H1 (cell line): ENCODE results near the gene CDK19. TPM values are rescaled to one million over a fixed set of nuclear protein-coding genes. Genes with fewer than 3 reads are reported as not detected.

Experiments used
- CTCF ChIA-PET: fragments of 300-600 bp; sonication (Branson Sonifier 250); formaldehyde crosslinking; loops from one replicate; lab custom pipeline; 2021; ENCODE audit not compliant: partially characterized antibody; lab: Charles Lee
- POLR2A ChIA-PET: fragments of 300-600 bp; sonication (Branson Sonifier 250); formaldehyde crosslinking; loops from one replicate; lab custom pipeline; 2021; ENCODE audit warnings: inconsistent platforms; ENCODE audit not compliant: partially characterized antibody; lab: Charles Lee
- DNase-seq, 2 experiments: peaks; one replicate each; pipeline versions ENCODE4 v3.0.0 to v3.0.0-alpha.2; 2010 to 2022; ENCODE audit warnings: low spot score in 2 of 2, low read depth in 1 of 2, mixed read lengths in 1 of 2
- FAIRE-seq: peaks from 2 replicates; lab custom pipeline; 2011; peaks lifted over from hg19 to GRCh38; lab: Jason Lieb, UNC
- H2AFZ ChIP-seq: 2 replicates; pipeline ENCODE4 v1.8.1; 2012; ENCODE audit warnings: low read length, inconsistent platforms
- H2AK5ac ChIP-seq: 2 replicates; pipeline ENCODE4 v1.6.1; 2013; ENCODE audit warnings: low read depth, low read length
- H2BK120ac ChIP-seq: replicated peaks from 2 replicates; pipeline ENCODE3; 2013; ENCODE audit warnings: low read depth, low read length, inconsistent platforms
- H2BK12ac ChIP-seq: 2 replicates; pipeline ENCODE4 v1.6.1; 2013; ENCODE audit warnings: low read depth, low read length
- H2BK15ac ChIP-seq: 2 replicates; pipeline ENCODE4 v1.6.1; 2013; ENCODE audit warnings: low read length
- H2BK20ac ChIP-seq: 2 replicates; pipeline ENCODE4 v1.6.1; 2013; ENCODE audit warnings: low read length
- H2BK5ac ChIP-seq: 2 replicates; pipeline ENCODE4 v1.6.1; 2013; ENCODE audit warnings: low read depth, low read length
- H3K14ac ChIP-seq: 2 replicates; pipeline ENCODE4 v1.6.1; 2013; ENCODE audit warnings: inconsistent platforms; ENCODE audit not compliant: insufficient read length
- H3K18ac ChIP-seq: 2 replicates; pipeline ENCODE4 v1.6.1; 2013; ENCODE audit warnings: low read length; ENCODE audit errors: extremely low read depth
- H3K23ac ChIP-seq: 2 replicates; pipeline ENCODE4 v1.6.1; 2013; ENCODE audit warnings: inconsistent platforms; ENCODE audit not compliant: insufficient read length
- H3K23me2 ChIP-seq: 2 replicates; pipeline ENCODE4 v1.6.1; 2013; ENCODE audit warnings: low read depth, low read length
- H3K27ac ChIP-seq: 2 replicates; pipeline ENCODE4 v1.6.1; 2011; ENCODE audit warnings: low read depth, low read length, inconsistent platforms
- H3K27me3 ChIP-seq, 4 experiments: replicated peaks in 1 of 4; 1 replicate in 1 of 4; 2 replicates in 3 of 4; pipeline versions ENCODE4 v1.6.1 to v1.8.1; 2011 to 2013; ENCODE audit warnings: low read length in 3 of 4, mild to moderate bottlenecking in 3 of 4, inconsistent platforms in 2 of 4, mixed read lengths in 2 of 4, moderate library complexity in 1 of 4; ENCODE audit not compliant: control insufficient read depth in 3 of 4, insufficient read depth in 3 of 4; ENCODE audit errors: extremely low read depth in 1 of 4
- H3K36me3 ChIP-seq, 4 experiments: 2 replicates each; pipeline versions ENCODE4 v1.6.1 to v1.8.1; 2011 to 2013; ENCODE audit warnings: mild to moderate bottlenecking in 4 of 4, low read length in 3 of 4, moderate library complexity in 2 of 4, control low read depth in 1 of 4, inconsistent platforms in 1 of 4; ENCODE audit not compliant: insufficient read depth in 4 of 4, control insufficient read depth in 2 of 4
- H3K4ac ChIP-seq: replicated peaks from 2 replicates; pipeline ENCODE3; 2013; ENCODE audit warnings: low read length, low read depth, mixed read lengths, inconsistent platforms; ENCODE audit not compliant: insufficient read length
- H3K4me1 ChIP-seq, 4 experiments: replicated peaks in 1 of 4; 1 replicate in 1 of 4; 2 replicates in 3 of 4; pipeline versions ENCODE4 v1.6.1 to v1.8.1; 2011 to 2013; ENCODE audit warnings: low read length in 3 of 4, inconsistent platforms in 2 of 4, mixed read lengths in 1 of 4; ENCODE audit not compliant: insufficient read depth in 4 of 4, control insufficient read depth in 3 of 4
- H3K4me2 ChIP-seq, 2 experiments: 2 replicates each; pipeline versions ENCODE4 v1.6.1 to v1.8.1; 2011 to 2013; ENCODE audit warnings: low read depth in 2 of 2, low read length in 2 of 2, control low read depth in 1 of 2, inconsistent platforms in 1 of 2, mild to moderate bottlenecking in 1 of 2; ENCODE audit not compliant: insufficient read depth in 1 of 2
- H3K4me3 ChIP-seq, 4 experiments: fragments of 200-600, 300-600 bp in 1 of 4; sonication (generic), shearing (Covaris generic), sonication (Bioruptor Twin) in 1 of 4; 2 replicates each; pipeline versions ENCODE4 v1.5.1 to v1.8.1; 2011 to 2016; ENCODE audit warnings: low read length in 4 of 4, low read depth in 3 of 4, control low read depth in 2 of 4, inconsistent platforms in 2 of 4, mild to moderate bottlenecking in 2 of 4, mixed read lengths in 1 of 4, moderate library complexity in 1 of 4; ENCODE audit not compliant: insufficient read depth in 2 of 4; ENCODE audit errors: extremely low read depth in 1 of 4
- H3K56ac ChIP-seq: replicated peaks from 2 replicates; pipeline ENCODE3; 2013; ENCODE audit warnings: low read depth, mild to moderate bottlenecking, mixed read lengths, low read length, inconsistent platforms; ENCODE audit not compliant: insufficient read length
- H3K79me1 ChIP-seq: 2 replicates; pipeline ENCODE4 v1.6.1; 2013; ENCODE audit warnings: low read depth, low read length, control low read depth
- H3K79me2 ChIP-seq, 2 experiments: 2 replicates each; pipeline versions ENCODE4 v1.6.1 to v1.8.1; 2012 to 2013; ENCODE audit warnings: low read length in 2 of 2, mild to moderate bottlenecking in 2 of 2, inconsistent platforms in 1 of 2; ENCODE audit not compliant: insufficient read depth in 2 of 2, control insufficient read depth in 1 of 2
- H3K9ac ChIP-seq, 4 experiments: replicated peaks in 1 of 4; 1 replicate in 1 of 4; 2 replicates in 3 of 4; pipeline versions ENCODE4 v1.6.1 to v1.8.1; 2011 to 2013; ENCODE audit warnings: low read depth in 3 of 4, low read length in 3 of 4, control low read depth in 2 of 4, mild to moderate bottlenecking in 2 of 4, moderate library complexity in 2 of 4, inconsistent platforms in 1 of 4; ENCODE audit errors: extremely low read depth in 1 of 4
- H3K9me3 ChIP-seq, 2 experiments: 2 replicates each; pipeline versions ENCODE4 v1.6.1 to v1.8.1; 2012 to 2013; ENCODE audit warnings: mild to moderate bottlenecking in 2 of 2, moderate library complexity in 2 of 2, control low read depth in 1 of 2, inconsistent platforms in 1 of 2, low read depth in 1 of 2, low read length in 1 of 2, mixed read lengths in 1 of 2; ENCODE audit not compliant: insufficient read depth in 2 of 2
- H4K20me1 ChIP-seq, 2 experiments: replicated peaks in 1 of 2; 2 replicates each; pipeline versions ENCODE3 to v1.8.1; 2011 to 2013; ENCODE audit warnings: inconsistent platforms in 2 of 2, low read length in 2 of 2, mild to moderate bottlenecking in 1 of 2; ENCODE audit not compliant: insufficient read depth in 2 of 2, control insufficient read depth in 1 of 2
- H4K5ac ChIP-seq: 2 replicates; pipeline ENCODE4 v1.6.1; 2013; ENCODE audit warnings: low read length, low read depth, mixed read lengths, inconsistent platforms; ENCODE audit not compliant: insufficient read length
- H4K8ac ChIP-seq: 2 replicates; pipeline ENCODE4 v1.8.0; 2013; ENCODE audit warnings: mild to moderate bottlenecking, moderate library complexity, low read length, inconsistent platforms; ENCODE audit not compliant: insufficient read depth; ENCODE audit errors: extremely low read depth
- H4K91ac ChIP-seq: replicated peaks from 2 replicates; pipeline ENCODE3; 2013; ENCODE audit warnings: low read length, mixed read lengths, inconsistent platforms; ENCODE audit not compliant: insufficient read length
- ATF3 ChIP-seq: IDR thresholded peaks from 2 replicates; pipeline ENCODE4 v1.6.1; 2011; ENCODE audit warnings: low read depth, mild to moderate bottlenecking, low read length; ENCODE audit not compliant: insufficient read depth
- CREB1 ChIP-seq: IDR thresholded peaks from 2 replicates; pipeline ENCODE4 v1.6.1; 2012; ENCODE audit warnings: inconsistent platforms
- CTCF ChIP-seq, 3 experiments: IDR thresholded peaks; 1 replicate in 2 of 3; 2 replicates in 1 of 3; pipeline versions ENCODE4 v1.5.1 to v1.6.1; 2011; ENCODE audit warnings: low read length in 3 of 3, mild to moderate bottlenecking in 3 of 3, inconsistent platforms in 2 of 3, low read depth in 1 of 3, moderate library complexity in 1 of 3; ENCODE audit not compliant: insufficient read depth in 1 of 3; ENCODE audit errors: control extremely low read depth in 1 of 3
- NANOG ChIP-seq: IDR thresholded peaks from 2 replicates; pipeline ENCODE4 v1.6.1; 2011; ENCODE audit warnings: low read length, low read depth, mild to moderate bottlenecking, inconsistent platforms; ENCODE audit not compliant: insufficient read depth, poor library complexity, severe bottlenecking
- RAD21 ChIP-seq, 2 experiments: IDR thresholded peaks in 1 of 2; conservative IDR thresholded peaks in 1 of 2; 2 replicates each; pipeline ENCODE4 v1.6.1; 2011; ENCODE audit warnings: low read depth in 2 of 2, low read length in 2 of 2, improper control_type of control experiment in 1 of 2, inconsistent platforms in 1 of 2, mild to moderate bottlenecking in 1 of 2, moderate library complexity in 1 of 2
- RBBP5 ChIP-seq: IDR thresholded peaks from 2 replicates; pipeline ENCODE4 v1.7.1; 2012; ENCODE audit warnings: low read depth, mild to moderate bottlenecking, inconsistent platforms, low read length, moderate library complexity, borderline replicate concordance
- TAF7 ChIP-seq: optimal IDR thresholded peaks from 2 replicates; pipeline ENCODE3; 2011; ENCODE audit warnings: low read depth, mild to moderate bottlenecking, inconsistent platforms, low read length, moderate library complexity, borderline replicate concordance
- WGBS, 2 experiments: shearing (Covaris generic) in 1 of 2; methylation state at CpG; one replicate each; pipeline versions ENCODE4 v1.1.6 to v1.1.7; 2013 to 2015; ENCODE audit warnings: low lambda C conversion rate in 2 of 2, mixed read lengths in 2 of 2, inconsistent platforms in 1 of 2, low coverage in 1 of 2, missing lambda C conversion rate in 1 of 2; ENCODE audit not compliant: insufficient replicate concordance in 2 of 2, insufficient coverage in 1 of 2, insufficient read length in 1 of 2; ENCODE audit errors: extremely low coverage in 1 of 2, missing lambda C conversion rate in 1 of 2; 5-methylcytosine and 5-hydroxymethylcytosine counted together
- polyA plus RNA-seq, 7 experiments: library from polyadenylated mRNA; depleted of rRNA in 3 of 7; stranded (reverse) in 5 of 7; unstranded in 2 of 7; fragments of >200 nt in 5 of 7; fragments of 200-250 nt in 2 of 7; gene quantifications; 1 replicate in 5 of 7; 2 replicates in 1 of 7; 4 replicates in 1 of 7; pipeline versions ENCODE4 v1.2.1 to v1.2.3, GENCODE V29; 2011 to 2013; ENCODE audit warnings: missing spikeins in 2 of 7, mixed read lengths in 2 of 7
- total RNA-seq: library from RNA; stranded (reverse); fragmentation: NEBNext Ultra II Directional; extraction: Animal tissue kit (Norgen Biotek cat#: 25700); gene quantifications from 2 replicates; pipeline ENCODE4 v1.2.1, GENCODE V29; 2021

CDK19 gene
- total and polyA plus RNA-seq, 2 of the 8 experiments (the other 6 are each of a cell fraction or from before 2014, with no cell fraction given), result 4.9 to 12.6 TPM

- Histone ChIP-seq H3K9me3 (no peaks in the 10 kb centered on the region), H3K18ac (no peak overlapping the region), H2BK15ac (no peak overlapping the region), H2BK120ac (no peak overlapping the region), H4K20me1 (no peaks in the 10 kb centered on the region), H3K4me2 (peak overlapping the region in 1 of 2 experiments; percentile 13; a peak in 2 of 4 replicates), H3K14ac (no peak overlapping the region), H2AFZ (no peak overlapping the region), H4K8ac (no peak overlapping the region; the same call in 1 of the 2 replicates), H3K27ac (no peak overlapping the region), H3K9ac (no peak overlapping the region), H3K27me3 (no peaks in the 10 kb centered on the region), H3K23ac (no peak overlapping the region), H3K56ac (no peak overlapping the region), H3K4me3 (no peak overlapping the region), H3K79me2 (no peaks in the 10 kb centered on the region), H4K5ac (no peak overlapping the region), H2BK20ac (no peak overlapping the region), H4K91ac (no peak overlapping the region), H3K4me1 (no peaks in the 10 kb centered on the region; a peak in 3 of 7 replicates), H3K23me2 (no peaks in the 10 kb centered on the region), H3K4ac (no peak overlapping the region), H2BK5ac (no peak overlapping the region), H3K79me1 (no peaks in the 10 kb centered on the region), H2BK12ac (no peak overlapping the region), H2AK5ac (no peak overlapping the region), H3K36me3 (no peaks in the 10 kb centered on the region; a peak in 1 of 8 replicates)
- FAIRE-seq (no peak), DNase-seq (peak in 1 of 2 experiments; percentile 87)
- ChIA-PET CTCF (interaction anchor here (0.6 to 1.3 kb wide), 7 partner anchors 9 to 748 kb away, joined by 3 to 4 read pairs (median 3); no protein-coding TSS in a partner anchor), POLR2A (no interaction called here)
- no peak for TF ChIP-seq RBBP5
- TF ChIP-seq RAD21 (IDR thresholded peaks at IDR 0.05 in 1 of 2, conservative IDR thresholded peaks at IDR 0.05 in 1 of 2; ENCODE audit: low read depth in 2 of 2, low read length in 2 of 2), result peak; percentile 47 to 66
- no peak for TF ChIP-seq TAF7
- TF ChIP-seq NANOG, result no peak
- no peak for TF ChIP-seq CREB1
- TF ChIP-seq ATF3, result no peak
- peak; percentile 65 to 87 (median 72) for TF ChIP-seq CTCF (IDR thresholded peaks at IDR 0.05; ENCODE audit: control extremely low read depth in 1 of 3, insufficient read depth in 1 of 3, low read depth in 1 of 3, low read length in 3 of 3)
- WGBS, 2 experiments, result 84% methylated on average over 19 of the region's 19 CpGs; no CpG with 5 or more reads in 1 of the 2 experiments
Observed at GRCh38 chr6:110646951-110647910, 168.0 kb downstream of the CDK19 start.
